ENCODE data around the gene TBC1D17.

TBC1D17 gene

DNA sequence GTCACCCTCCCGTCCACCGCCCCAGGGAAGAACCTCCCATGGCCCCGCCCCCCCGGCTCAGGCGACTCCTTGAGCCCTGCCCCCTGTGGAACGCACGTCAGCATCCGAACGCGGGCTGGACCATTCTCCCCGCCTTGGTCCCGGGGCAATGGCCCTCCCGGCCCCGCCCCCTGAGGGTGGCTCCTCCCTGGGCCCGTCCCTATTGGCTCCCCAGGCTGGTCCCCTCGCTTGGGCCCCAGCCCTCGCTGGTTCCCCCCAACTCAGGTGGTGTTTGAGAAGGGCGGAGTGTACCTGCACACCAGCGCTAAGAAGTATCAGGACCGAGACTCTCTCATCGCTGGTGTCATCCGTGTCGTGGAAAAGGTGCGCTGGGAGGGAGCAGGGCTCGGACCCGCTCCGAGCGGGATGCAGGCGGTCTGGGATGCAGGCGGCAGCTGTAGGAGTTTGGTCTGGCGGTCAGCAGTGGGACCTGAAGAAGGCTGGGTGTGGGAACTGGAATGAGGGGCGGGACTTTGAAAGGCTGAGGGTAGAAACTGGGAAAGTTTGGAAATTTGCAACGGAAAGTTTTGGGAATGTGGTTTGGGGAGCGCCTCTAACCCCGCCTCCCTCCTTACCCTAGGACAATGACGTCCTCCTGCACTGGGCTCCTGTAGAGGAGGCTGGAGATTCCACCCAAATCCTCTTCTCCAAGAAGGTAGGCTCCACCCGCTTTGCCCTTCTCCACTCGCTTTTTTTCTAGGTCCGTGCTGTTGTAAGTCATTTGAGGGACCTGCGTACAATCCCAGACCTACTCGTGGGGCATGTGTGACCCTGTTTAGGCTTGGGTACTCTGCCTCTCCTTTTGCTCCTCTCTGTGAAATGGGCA lies 609 bp downstream of the TBC1D17 start:
- in situ Hi-C loops (cut with HindIII; ENCODE audit: low pct_unique_long_range_greater_than_20kb, low sequenced_read_pairs), result no loop called here
- no peak for TF ChIP-seq JUND (IDR thresholded peaks at IDR 0.05; ENCODE audit: low read depth)
- DNase-seq (ENCODE audit: low read depth in 1 of 2, low spot score in 1 of 2), result peak; percentile 89 to 97

- no peak for DNase-seq (ENCODE audit: low read depth in 1 of 2, low spot score in 1 of 2)
- in situ Hi-C loops (cut with HindIII; ENCODE audit: low pct_unique_long_range_greater_than_20kb, low sequenced_read_pairs), result no loop called here
- TF ChIP-seq JUND (IDR thresholded peaks at IDR 0.05; ENCODE audit: low read depth), result no peak
Observed at GRCh38 chr19:49878744-49879070, 1.2 kb downstream of the TBC1D17 start.

DNA sequence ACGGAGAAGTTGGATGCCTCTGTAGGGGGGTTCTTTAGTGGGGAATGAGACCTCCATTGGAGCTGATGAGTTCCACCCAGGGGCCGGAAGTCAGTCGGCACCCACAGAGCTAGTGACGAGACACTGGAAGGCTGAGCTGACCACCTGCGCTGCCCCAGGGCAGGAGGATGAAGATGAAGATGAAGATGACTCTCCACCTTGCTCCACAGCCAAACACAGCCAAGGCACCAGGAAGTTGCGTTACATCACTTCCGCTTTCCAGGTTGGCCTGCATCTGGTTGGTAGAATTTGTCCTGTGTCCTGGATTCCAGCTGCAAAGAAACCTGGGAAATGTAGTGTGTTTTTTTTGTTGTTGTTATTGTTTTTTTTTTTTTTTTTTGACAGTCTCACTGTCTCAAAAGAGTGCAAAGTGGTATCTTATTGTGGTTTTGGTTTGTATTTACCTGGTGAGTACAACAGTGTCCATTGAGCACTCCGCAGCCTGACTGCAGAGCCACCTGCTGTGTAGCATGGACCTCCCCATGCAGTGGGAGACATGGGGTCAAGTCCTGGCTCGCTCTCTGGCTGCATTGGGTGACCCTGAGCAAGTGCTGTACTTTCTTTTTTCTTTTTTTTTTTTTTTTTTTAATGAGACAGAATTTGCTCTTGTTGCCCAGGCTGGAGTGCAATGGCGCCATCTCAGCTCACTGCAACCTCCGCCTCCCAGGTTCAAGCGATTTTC lies 1.9 kb downstream of the TBC1D17 start:
- in situ Hi-C loops (cut with HindIII; ENCODE audit: low pct_unique_long_range_greater_than_20kb, low sequenced_read_pairs), result no loop called here
- no peak for DNase-seq (ENCODE audit: low read depth in 1 of 2, low spot score in 1 of 2)
- no peak for TF ChIP-seq JUND (IDR thresholded peaks at IDR 0.05; ENCODE audit: low read depth)

DNA sequence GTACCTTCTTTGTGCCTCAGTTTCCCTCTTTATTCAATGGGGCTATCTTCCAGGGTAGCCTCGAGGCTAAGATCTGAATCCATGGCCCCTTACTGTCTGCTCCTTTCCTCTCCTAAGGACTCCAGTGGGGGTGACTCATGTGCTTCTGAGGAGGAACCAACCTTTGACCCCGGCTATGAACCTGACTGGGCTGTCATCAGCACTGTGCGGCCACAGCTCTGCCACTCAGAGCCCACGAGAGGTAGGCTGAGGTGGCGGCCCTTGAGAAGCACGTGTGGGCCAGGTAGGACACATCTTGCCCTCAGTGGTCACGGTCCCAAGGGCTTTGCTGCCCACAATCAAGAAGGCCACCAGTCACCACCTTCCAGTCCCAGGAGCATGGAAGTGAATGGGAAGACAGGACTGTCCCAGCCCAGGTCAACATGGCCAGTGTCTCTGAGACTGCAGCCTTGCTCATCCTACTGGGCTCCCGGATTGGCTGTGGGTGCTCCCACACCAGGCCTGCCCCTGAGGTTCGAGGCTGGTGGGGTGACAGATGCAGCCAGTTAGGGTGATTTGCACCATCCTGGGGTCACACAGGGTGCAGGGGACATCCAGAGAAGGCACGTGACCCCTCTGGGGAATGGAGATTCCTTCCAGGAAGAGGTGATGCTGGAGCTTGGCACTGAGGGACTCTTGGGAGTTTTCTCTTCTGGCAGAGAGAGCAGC lies 2.8 kb downstream of the TBC1D17 start:
- in situ Hi-C loops (cut with HindIII; ENCODE audit: low pct_unique_long_range_greater_than_20kb, low sequenced_read_pairs), result no loop called here
- TF ChIP-seq JUND (IDR thresholded peaks at IDR 0.05; ENCODE audit: low read depth), result no peak
- DNase-seq (ENCODE audit: low read depth in 1 of 2, low spot score in 1 of 2), result no peak

GRCh38 chr19:49881186-49881585 lies 3.7 kb downstream of the TBC1D17 start:
- TF ChIP-seq JUND (IDR thresholded peaks at IDR 0.05; ENCODE audit: low read depth), result no peak
- DNase-seq (ENCODE audit: low read depth in 1 of 2, low spot score in 1 of 2), result no peak
- in situ Hi-C loops (cut with HindIII; ENCODE audit: low pct_unique_long_range_greater_than_20kb, low sequenced_read_pairs), result no loop called here

DNA sequence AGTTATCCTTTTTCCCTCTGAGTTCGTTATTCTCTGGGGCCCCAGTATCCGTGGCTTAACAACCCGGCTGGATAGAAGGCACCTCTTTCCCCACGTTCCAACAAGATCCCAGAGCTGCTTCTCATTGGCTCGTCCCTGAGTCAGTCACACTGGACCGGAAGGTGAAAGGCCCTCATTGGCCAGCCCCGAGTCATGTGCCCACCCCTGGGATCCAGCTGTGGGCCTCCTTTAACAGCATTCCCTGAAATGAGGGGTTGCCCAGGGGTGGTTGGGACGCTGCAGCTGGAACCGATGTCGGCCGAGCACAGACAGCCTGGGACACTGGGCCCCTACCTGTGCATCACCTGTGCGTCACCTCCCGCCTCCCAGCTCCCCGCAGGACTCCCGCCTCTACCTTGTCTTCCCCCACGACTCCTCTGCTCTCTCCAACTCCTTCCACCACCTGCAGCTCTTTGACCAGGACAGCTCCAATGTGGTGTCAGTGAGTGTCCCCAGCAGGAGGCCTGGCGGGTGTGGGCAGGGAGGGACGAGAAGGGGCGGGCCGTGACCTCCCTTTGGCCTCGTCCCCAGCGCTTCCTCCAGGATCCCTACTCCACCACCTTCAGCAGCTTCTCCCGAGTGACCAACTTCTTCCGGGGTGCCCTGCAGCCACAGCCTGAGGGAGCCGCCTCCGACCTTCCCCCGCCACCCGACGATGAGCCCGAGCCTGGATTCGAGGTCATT lies 4.3 kb downstream of the TBC1D17 start:
- peak in 1 of 2 experiments; percentile 36 for DNase-seq (ENCODE audit: low read depth in 1 of 2, low spot score in 1 of 2)
- in situ Hi-C loops (cut with HindIII; ENCODE audit: low pct_unique_long_range_greater_than_20kb, low sequenced_read_pairs), result no loop called here
- no peak for TF ChIP-seq JUND (IDR thresholded peaks at IDR 0.05; ENCODE audit: low read depth)

DNA sequence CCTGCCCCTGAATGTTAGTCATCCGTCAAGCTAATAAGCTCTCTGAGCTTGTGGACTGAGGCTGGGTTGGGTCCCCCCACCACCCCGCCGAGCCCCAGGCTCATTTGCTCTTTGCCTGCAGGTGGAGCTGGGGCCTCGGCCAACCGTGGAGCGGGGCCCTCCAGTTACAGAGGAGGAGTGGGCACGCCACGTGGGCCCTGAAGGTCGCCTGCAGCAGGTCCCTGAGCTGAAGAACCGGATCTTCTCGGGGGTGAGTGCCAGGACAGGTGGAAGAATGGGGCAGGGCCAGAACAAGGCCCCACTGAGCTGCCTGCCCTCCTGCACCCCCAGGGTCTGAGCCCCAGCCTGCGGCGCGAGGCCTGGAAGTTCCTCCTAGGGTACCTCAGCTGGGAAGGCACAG lies 5.1 kb downstream of the TBC1D17 start:
- DNase-seq (ENCODE audit: low read depth in 1 of 2, low spot score in 1 of 2), result no peak
- in situ Hi-C loops (cut with HindIII; ENCODE audit: low pct_unique_long_range_greater_than_20kb, low sequenced_read_pairs), result no loop called here
- no peak for TF ChIP-seq JUND (IDR thresholded peaks at IDR 0.05; ENCODE audit: low read depth)

DNA sequence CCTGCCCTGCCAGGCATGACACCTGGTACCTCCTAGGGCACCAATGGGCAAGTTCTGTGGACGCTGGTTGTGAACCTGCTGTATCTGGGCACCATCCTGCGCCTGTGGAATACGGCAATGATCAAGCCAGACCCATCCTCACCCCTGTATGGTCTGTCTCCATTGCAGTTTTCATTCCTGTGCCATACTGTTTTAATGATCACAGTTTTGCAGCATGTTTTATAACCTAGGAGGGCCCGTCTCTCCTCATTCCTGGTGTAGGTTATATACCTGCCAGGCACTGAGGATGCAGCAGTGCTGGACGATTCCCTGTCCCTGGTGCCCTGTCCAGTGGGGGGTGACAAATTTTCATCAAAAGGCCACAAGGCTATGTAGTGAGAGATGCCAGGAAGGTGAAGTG lies 5.6 kb downstream of the TBC1D17 start:
- in situ Hi-C loops (cut with HindIII; ENCODE audit: low pct_unique_long_range_greater_than_20kb, low sequenced_read_pairs), result no loop called here
- DNase-seq (ENCODE audit: low read depth in 1 of 2, low spot score in 1 of 2), result no peak
- no peak for TF ChIP-seq JUND (IDR thresholded peaks at IDR 0.05; ENCODE audit: low read depth)

DNA sequence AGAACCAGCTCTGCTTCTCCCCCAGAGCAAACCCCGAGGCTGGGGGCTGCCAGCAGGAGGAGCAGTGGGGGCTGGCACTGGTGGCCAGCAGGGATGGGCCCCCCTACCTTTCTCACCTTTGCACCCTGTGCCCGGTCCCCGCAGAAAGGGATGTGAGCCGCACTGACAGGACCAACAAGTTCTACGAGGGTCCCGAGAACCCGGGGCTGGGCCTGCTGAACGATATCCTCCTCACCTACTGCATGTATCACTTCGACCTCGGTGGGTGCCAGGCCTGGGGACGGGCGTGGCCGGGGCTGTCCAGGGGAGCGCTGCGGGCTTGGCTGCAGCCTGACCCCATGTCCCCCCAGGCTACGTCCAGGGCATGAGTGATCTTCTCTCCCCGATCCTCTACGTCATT lies 6.6 kb downstream of the TBC1D17 start:
- in situ Hi-C loops (cut with HindIII; ENCODE audit: low pct_unique_long_range_greater_than_20kb, low sequenced_read_pairs), result no loop called here
- DNase-seq (ENCODE audit: low read depth in 1 of 2, low spot score in 1 of 2), result no peak
- TF ChIP-seq JUND (IDR thresholded peaks at IDR 0.05; ENCODE audit: low read depth), result no peak

DNA sequence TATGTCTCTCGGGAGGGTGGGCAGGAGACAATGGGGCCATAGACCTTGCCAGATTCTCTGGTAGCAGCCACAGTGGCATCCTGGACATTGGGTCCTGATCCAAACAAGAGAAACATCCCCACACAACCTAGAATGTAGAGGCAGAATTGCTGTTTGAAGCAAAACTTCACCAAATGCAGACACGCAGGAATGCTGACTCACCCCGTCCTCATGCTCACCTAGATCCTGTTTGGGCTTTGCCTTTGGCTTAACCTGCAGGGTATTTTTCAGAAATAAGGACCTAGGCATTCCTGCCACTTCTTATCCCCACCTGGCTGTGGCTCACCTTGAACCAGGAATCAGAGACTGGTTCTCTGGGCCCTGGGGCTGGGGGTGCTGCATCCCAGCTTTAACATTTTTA lies 7.3 kb downstream of the TBC1D17 start:
- no peak for TF ChIP-seq JUND (IDR thresholded peaks at IDR 0.05; ENCODE audit: low read depth)
- in situ Hi-C loops (cut with HindIII; ENCODE audit: low pct_unique_long_range_greater_than_20kb, low sequenced_read_pairs), result no loop called here
- DNase-seq (ENCODE audit: low read depth in 1 of 2, low spot score in 1 of 2), result no peak

DNA sequence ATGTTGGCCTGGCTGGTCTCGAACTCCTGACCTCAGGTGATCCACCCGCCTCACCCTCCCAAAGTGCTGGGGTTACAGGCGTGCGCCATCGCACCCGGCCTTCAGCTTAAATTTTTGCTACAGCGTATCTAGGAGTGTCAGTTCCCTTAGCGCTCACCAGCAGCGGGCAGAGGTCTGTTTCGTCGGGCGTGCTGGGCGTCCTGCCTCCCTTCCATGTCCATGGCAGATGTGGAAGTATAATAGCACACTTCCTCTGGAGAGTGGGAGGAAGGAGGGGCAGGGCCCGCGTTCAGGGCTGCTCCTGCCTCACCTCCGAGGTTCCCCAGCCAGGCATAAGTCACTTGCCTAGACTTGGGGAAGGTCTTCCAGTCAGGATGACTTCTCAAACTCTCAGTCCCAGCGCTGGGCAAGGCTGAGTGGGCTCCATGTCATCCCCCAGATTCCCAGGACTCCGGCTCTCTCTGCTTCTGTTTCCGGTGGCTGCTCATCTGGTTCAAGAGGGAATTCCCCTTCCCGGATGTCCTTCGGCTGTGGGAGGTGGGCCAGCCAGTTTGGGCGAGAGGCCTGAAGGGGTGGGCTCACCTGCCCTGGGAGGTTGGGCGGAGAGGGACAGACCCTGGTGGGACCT lies 9.6 kb downstream of the TBC1D17 start:
- TF ChIP-seq JUND (IDR thresholded peaks at IDR 0.05; ENCODE audit: low read depth), result no peak

More for the DNA sequence above, 9.6 kb downstream of the TBC1D17 start:
- no peak for DNase-seq (ENCODE audit: low read depth in 1 of 2, low spot score in 1 of 2)
- in situ Hi-C loops (cut with HindIII; ENCODE audit: low pct_unique_long_range_greater_than_20kb, low sequenced_read_pairs), result no loop called here

Data from T47D (cell line).